Choroid plexus epithelial cell (primary cell): ENCODE results near the gene NFASC.

ENCODE experiments used
- DNase-seq: peaks from one replicate; pipeline ENCODE4 v3.0.0-alpha.2; 2010; ENCODE audit warnings: low read depth
- H3K4me3 ChIP-seq: 2 replicates; pipeline ENCODE4 v1.5.1; 2011; ENCODE audit warnings: low read depth, mild to moderate bottlenecking, control low read depth, low read length, moderate library complexity
- TF ChIP-seq, protein P1 (sequence below): conservative IDR thresholded peaks from 2 replicates; pipeline ENCODE4 v1.5.1; 2011; ENCODE audit warnings: low read depth, mild to moderate bottlenecking, control low read depth, inconsistent platforms, low read length, moderate library complexity

Gene NFASC

GRCh38 chr1:204928671-204929486 lies 58.2 kb downstream of the NFASC start:
- no peak overlapping the region for H3K4me3 ChIP-seq
- TF ChIP-seq, protein P1, sequence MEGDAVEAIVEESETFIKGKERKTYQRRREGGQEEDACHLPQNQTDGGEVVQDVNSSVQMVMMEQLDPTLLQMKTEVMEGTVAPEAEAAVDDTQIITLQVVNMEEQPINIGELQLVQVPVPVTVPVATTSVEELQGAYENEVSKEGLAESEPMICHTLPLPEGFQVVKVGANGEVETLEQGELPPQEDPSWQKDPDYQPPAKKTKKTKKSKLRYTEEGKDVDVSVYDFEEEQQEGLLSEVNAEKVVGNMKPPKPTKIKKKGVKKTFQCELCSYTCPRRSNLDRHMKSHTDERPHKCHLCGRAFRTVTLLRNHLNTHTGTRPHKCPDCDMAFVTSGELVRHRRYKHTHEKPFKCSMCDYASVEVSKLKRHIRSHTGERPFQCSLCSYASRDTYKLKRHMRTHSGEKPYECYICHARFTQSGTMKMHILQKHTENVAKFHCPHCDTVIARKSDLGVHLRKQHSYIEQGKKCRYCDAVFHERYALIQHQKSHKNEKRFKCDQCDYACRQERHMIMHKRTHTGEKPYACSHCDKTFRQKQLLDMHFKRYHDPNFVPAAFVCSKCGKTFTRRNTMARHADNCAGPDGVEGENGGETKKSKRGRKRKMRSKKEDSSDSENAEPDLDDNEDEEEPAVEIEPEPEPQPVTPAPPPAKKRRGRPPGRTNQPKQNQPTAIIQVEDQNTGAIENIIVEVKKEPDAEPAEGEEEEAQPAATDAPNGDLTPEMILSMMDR = no peak
- no peak for DNase-seq

DNA sequence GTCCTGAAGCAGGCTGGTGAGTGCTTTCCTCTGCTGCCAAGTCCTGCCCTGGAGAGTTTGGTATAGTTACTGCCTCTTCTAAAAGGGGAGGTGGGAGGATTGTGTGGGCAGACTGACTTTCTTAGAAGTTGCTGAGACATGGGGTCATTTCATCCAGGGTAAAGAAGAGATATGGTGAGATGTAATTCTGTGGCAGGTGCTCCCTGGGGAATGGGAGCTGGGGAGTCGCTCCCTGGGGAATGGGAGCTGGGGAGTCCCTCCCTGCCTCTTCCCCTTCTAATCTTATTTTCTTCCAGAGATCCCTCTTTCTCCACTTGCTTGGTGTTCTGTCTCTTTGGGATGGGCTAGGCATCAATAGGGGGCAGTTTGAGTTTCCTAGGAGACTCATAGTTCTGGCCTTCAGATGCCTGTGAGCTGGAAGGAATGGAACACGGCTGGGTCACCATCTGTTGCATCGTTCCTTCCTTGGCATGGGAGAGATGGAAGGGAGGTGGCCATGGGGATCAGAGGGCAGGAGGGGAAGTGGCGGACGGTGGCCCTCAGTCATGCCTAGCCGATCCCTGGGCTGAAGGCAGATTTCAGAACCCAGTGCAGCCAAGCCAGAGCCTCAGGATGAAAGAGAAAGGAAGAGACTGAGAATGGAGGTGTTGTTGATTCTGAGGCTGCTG lies 59.0 kb downstream of the NFASC start:
- TF ChIP-seq, protein P1 = no peak
- no peak overlapping the region for H3K4me3 ChIP-seq
- DNase-seq = no peak

- H3K4me3 ChIP-seq = no peak overlapping the region
- DNase-seq = no peak
- TF ChIP-seq, protein P1 = no peak
These were observed 59.5 kb downstream of the NFASC start for GRCh38 chr1:204930155-204930523.

DNA sequence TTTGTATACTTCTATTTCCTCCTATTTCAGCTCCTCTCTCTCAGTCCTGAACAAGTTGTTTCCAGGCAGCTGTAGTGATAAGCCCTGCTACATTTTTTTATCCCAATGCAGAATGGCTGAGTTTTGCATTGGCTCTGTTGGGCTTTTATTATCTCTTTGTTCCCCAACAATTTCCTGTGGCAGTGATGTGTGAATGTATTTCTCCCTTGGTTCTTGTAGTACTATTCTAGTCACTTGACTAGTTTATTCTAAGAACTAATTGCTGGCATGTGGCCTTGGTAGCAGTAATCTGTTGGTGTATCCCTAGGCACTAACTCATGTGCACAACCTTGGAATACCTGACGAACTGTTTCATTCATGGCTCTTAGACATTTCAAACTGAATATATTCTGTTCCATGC lies 60.7 kb downstream of the NFASC start:
- no peak for DNase-seq

GRCh38 chr1:204931768-204932572 lies 61.3 kb downstream of the NFASC start:
- DNase-seq = no peak
- TF ChIP-seq, protein P1 = no peak
- no peak overlapping the region for H3K4me3 ChIP-seq

More for the DNA sequence above, 60.7 kb downstream of the NFASC start:
- TF ChIP-seq, protein P1 = no peak
- no peak overlapping the region for H3K4me3 ChIP-seq

DNA sequence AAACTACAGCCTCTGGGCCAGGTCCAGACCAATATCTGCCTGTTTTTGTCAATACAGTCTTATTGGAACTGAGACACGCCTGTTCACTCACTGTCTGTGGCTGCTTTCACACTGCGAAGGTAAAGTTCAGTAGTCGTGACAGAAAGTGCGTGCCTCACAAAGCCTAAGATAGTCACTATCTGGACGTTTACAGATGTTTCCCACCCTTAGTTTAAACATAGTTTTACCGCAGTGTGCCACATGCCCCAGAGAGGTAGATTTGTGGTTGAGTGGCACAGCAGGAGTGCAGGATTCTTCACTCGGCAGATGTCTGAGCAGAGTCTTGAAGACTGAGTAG lies 61.9 kb downstream of the NFASC start:
- H3K4me3 ChIP-seq = no peak overlapping the region
- DNase-seq = no peak
- TF ChIP-seq, protein P1 = no peak
